ENCODE results near the gene PRKAR1A.

PRKAR1A gene

GRCh38 chr17:68512960-68513474 lies 787 bp downstream of the PRKAR1A start (continued):
- TF ChIP-seq REST (tag by site-specific recombination; IDR thresholded peaks at IDR 0.05) (no peak), ZNF530 (tag by site-specific recombination; IDR thresholded peaks at IDR 0.05; ENCODE audit: low read depth) (no peak), HIC1 (tag by site-specific recombination; IDR thresholded peaks at IDR 0.05) (no peak)

- TF ChIP-seq MEIS1 (CRISPR knock-in tag; IDR thresholded peaks at IDR 0.05; ENCODE audit: borderline replicate concordance) (no peak), ZSCAN5A (tag by site-specific recombination; IDR thresholded peaks at IDR 0.05) (no peak), ZNF248 (tag by site-specific recombination; IDR thresholded peaks at IDR 0.05) (no peak), GLIS1 (tag by site-specific recombination; IDR thresholded peaks at IDR 0.05) (no peak), SP7 (tag by site-specific recombination; IDR thresholded peaks at IDR 0.05) (0 out of 2 replicates have a peak, but pooled peaks have one; percentile 9), ZNF596 (tag by site-specific recombination; IDR thresholded peaks at IDR 0.05) (no peak), GLI2 (tag by site-specific recombination; IDR thresholded peaks at IDR 0.05; ENCODE audit: borderline replicate concordance, low read depth) (0 out of 2 replicates have a peak, but pooled peaks have one; percentile 52), ZNF133 (tag by site-specific recombination; IDR thresholded peaks at IDR 0.05) (no peak; the same call in 1 of the 2 replicates), PRDM6 (tag by site-specific recombination; IDR thresholded peaks at IDR 0.05) (peak; percentile 55), OVOL3 (tag by site-specific recombination; IDR thresholded peaks at IDR 0.05) (no peak), ZNF223 (tag by site-specific recombination; IDR thresholded peaks at IDR 0.05) (no peak), ZFP41 (tag by site-specific recombination; IDR thresholded peaks at IDR 0.05; ENCODE audit: borderline replicate concordance) (no peak), ZNF639 (tag by site-specific recombination; IDR thresholded peaks at IDR 0.05) (0 out of 2 replicates have a peak, but pooled peaks have one; percentile 20), ZBTB6 (tag by site-specific recombination; IDR thresholded peaks at IDR 0.05) (no peak), FEZF1 (tag by site-specific recombination; IDR thresholded peaks at IDR 0.05) (peak; percentile 35), OSR2 (tag by site-specific recombination; IDR thresholded peaks at IDR 0.05) (0 out of 2 replicates have a peak, but pooled peaks have one; percentile 36), SCRT2 (tag by site-specific recombination; IDR thresholded peaks at IDR 0.05) (0 out of 2 replicates have a peak, but pooled peaks have one; percentile 51), ZNF26 (tag by site-specific recombination; IDR thresholded peaks at IDR 0.05) (no peak), ZBTB1 (tag by site-specific recombination; IDR thresholded peaks at IDR 0.05) (no peak)
- H3K4me3 ChIP-seq (ENCODE audit: low read depth, low read length) = peak overlapping the region; percentile 83
- H3K4me1 ChIP-seq (ENCODE audit: control insufficient read depth, insufficient read depth, low read length) = peaks cover 20% of the 10 kb centered on the region
- ChIA-PET POLR2A (no interaction called here), CTCF (interaction anchor here (2.6 kb wide), 1 partner anchor 100 kb away, joined by 9 read pairs; no protein-coding TSS in a partner anchor)
- no peaks in the 10 kb centered on the region for H3K9me3 ChIP-seq (ENCODE audit: control insufficient read depth, insufficient read depth, low read depth, low read length)
- H3K36me3 ChIP-seq (ENCODE audit: control insufficient read depth in 2 of 2, insufficient read depth in 1 of 2, low read length in 2 of 2) = peaks cover 29 to 41% of the 10 kb centered on the region in 2 experiments
- no peak overlapping the region for H3K27ac ChIP-seq (ENCODE audit: extremely low read depth, low read depth, low read length)
Observed at GRCh38 chr17:68513932-68514331, 1.7 kb downstream of the PRKAR1A start.

All from HEK293 (cell line).